Transverse colon (tissue), 3 donors: ENCODE results near the gene AK2.

Experiments used
- CTCF ChIP-seq, 5 experiments: fragments of 200-600 bp in 3 of 5; fragments of 450-650 bp in 2 of 5; sonication (generic) in 3 of 5; IDR thresholded peaks; 1 replicate in 2 of 5; 2 replicates in 3 of 5; pipeline ENCODE4 v1.5.1; 2016 to 2017; ENCODE audit warnings: antibody characterized with exemption in 5 of 5, inconsistent platforms in 3 of 5, mild to moderate bottlenecking in 2 of 5, moderate library complexity in 1 of 5
- POLR2A ChIP-seq: fragments of 450-650 bp; IDR thresholded peaks from one replicate; pipeline ENCODE4 v1.6.1; 2016; ENCODE audit warnings: antibody characterized with exemption, mild to moderate bottlenecking, moderate library complexity

- TF ChIP-seq CTCF (IDR thresholded peaks at IDR 0.05) (no peak), POLR2A (no peak)
Measured at GRCh38 chr1:32977546-32978087, 59.1 kb downstream of the AK2 start.
